ENCODE measurements around the gene CELF3. TPM values are rescaled to one million over a fixed set of nuclear protein-coding genes. Genes with fewer than 3 reads are reported as not detected.
"Not testable (repeated sequence)": the region's sequence is repeated elsewhere in the genome, so short reads cannot be mapped to it uniquely, and the experiment has no call there.

The CELF3 gene
- total and polyA plus RNA-seq, 2 experiments from 2014 or later, result 0.31 to 0.58 TPM

DNA sequence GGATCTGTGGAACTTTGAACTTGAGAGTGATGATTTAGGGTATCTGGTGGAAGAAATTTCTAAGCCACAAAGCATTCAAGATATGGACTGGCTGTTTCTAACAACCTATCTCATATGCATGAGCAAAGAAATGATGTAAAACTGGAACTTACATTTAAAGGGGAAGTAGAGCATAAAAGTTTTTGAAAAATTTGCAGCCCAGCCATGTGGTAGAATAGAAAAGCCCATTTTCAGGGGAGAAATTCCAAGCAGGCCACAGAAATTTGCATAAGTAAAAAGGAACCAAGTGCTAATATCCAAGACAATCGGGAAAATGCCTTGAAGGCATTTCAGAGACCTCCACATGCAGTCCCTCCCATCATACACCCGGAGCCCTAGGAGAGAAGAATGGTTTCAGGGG lies 20.4 kb upstream of the CELF3 start (continued):
- TF ChIP-seq, protein P1, sequence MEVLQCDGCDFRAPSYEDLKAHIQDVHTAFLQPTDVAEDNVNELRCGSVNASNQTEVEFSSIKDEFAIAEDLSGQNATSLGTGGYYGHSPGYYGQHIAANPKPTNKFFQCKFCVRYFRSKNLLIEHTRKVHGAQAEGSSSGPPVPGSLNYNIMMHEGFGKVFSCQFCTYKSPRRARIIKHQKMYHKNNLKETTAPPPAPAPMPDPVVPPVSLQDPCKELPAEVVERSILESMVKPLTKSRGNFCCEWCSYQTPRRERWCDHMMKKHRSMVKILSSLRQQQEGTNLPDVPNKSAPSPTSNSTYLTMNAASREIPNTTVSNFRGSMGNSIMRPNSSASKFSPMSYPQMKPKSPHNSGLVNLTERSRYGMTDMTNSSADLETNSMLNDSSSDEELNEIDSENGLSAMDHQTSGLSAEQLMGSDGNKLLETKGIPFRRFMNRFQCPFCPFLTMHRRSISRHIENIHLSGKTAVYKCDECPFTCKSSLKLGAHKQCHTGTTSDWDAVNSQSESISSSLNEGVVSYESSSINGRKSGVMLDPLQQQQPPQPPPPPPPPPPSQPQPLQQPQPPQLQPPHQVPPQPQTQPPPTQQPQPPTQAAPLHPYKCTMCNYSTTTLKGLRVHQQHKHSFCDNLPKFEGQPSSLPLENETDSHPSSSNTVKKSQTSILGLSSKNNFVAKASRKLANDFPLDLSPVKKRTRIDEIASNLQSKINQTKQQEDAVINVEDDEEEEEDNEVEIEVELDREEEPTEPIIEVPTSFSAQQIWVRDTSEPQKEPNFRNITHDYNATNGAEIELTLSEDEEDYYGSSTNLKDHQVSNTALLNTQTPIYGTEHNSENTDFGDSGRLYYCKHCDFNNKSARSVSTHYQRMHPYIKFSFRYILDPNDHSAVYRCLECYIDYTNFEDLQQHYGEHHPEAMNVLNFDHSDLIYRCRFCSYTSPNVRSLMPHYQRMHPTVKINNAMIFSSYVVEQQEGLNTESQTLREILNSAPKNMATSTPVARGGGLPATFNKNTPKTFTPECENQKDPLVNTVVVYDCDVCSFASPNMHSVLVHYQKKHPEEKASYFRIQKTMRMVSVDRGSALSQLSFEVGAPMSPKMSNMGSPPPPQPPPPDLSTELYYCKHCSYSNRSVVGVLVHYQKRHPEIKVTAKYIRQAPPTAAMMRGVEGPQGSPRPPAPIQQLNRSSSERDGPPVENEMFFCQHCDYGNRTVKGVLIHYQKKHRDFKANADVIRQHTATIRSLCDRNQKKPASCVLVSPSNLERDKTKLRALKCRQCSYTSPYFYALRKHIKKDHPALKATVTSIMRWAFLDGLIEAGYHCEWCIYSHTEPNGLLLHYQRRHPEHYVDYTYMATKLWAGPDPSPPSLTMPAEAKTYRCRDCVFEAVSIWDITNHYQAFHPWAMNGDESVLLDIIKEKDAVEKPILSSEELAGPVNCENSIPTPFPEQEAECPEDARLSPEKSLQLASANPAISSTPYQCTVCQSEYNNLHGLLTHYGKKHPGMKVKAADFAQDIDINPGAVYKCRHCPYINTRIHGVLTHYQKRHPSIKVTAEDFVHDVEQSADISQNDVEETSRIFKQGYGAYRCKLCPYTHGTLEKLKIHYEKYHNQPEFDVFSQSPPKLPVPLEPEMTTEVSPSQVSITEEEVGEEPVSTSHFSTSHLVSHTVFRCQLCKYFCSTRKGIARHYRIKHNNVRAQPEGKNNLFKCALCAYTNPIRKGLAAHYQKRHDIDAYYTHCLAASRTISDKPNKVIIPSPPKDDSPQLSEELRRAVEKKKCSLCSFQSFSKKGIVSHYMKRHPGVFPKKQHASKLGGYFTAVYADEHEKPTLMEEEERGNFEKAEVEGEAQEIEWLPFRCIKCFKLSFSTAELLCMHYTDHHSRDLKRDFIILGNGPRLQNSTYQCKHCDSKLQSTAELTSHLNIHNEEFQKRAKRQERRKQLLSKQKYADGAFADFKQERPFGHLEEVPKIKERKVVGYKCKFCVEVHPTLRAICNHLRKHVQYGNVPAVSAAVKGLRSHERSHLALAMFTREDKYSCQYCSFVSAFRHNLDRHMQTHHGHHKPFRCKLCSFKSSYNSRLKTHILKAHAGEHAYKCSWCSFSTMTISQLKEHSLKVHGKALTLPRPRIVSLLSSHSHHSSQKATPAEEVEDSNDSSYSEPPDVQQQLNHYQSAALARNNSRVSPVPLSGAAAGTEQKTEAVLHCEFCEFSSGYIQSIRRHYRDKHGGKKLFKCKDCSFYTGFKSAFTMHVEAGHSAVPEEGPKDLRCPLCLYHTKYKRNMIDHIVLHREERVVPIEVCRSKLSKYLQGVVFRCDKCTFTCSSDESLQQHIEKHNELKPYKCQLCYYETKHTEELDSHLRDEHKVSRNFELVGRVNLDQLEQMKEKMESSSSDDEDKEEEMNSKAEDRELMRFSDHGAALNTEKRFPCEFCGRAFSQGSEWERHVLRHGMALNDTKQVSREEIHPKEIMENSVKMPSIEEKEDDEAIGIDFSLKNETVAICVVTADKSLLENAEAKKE (CRISPR knock-in tag; IDR thresholded peaks at IDR 0.05), result no peak
- no peak for TF ChIP-seq EZH2 (IDR thresholded peaks at IDR 0.05; ENCODE audit: low read depth, unreplicated experiment)

DNA sequence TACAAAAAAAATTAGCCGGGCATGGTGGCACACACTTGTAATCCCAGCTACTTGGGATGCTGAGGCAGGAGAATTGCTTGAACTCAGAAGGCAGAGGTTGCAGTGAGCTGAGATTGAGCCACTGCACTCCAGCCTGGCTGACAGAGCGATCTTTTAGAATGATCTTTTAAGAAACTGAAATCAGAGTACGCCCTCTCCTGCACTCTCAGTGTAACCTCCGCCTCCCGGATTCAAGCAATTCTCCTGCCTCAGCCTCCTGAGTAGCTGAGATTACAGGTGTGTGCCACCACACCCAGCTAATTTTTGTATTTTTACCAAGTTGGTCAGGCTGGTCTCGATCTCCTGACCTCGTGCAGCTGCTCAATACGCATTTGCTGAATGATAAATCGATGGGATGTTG lies 17.4 kb upstream of the CELF3 start:
- peaks cover 11% of the 10 kb centered on the region for H3K4me1 Mint-ChIP-seq
- H3K36me3 ChIP-seq (ENCODE audit: insufficient read depth); H3K4me3 Mint-ChIP-seq; H3K27ac ChIP-seq (ENCODE audit: low read depth); H3F3A ChIP-seq (replicated peaks; ENCODE audit: low read depth); ATAC-seq; DNase-seq (ENCODE audit: low spot score); H4K20me1 ChIP-seq (replicated peaks; ENCODE audit: insufficient read depth); H3K4me1 ChIP-seq (ENCODE audit: insufficient read depth); H3K9me2 ChIP-seq (ENCODE audit: insufficient read depth); H3K4me3 ChIP-seq; H3K27me3 Mint-ChIP-seq (ENCODE audit: insufficient read depth, low read depth, poor library complexity); H2AFZ ChIP-seq; H3K79me2 ChIP-seq (replicated peaks; ENCODE audit: insufficient read depth); H3K27me3 ChIP-seq (ENCODE audit: insufficient read depth); H3K4me2 ChIP-seq; H3K27ac Mint-ChIP-seq: not testable (repeated sequence)
- H3K9me3 Mint-ChIP-seq, result peaks cover 25% of the 10 kb centered on the region
- H3K36me3 Mint-ChIP-seq (ENCODE audit: low read depth), result peaks cover 15% of the 10 kb centered on the region
- TF ChIP-seq, protein P2, sequence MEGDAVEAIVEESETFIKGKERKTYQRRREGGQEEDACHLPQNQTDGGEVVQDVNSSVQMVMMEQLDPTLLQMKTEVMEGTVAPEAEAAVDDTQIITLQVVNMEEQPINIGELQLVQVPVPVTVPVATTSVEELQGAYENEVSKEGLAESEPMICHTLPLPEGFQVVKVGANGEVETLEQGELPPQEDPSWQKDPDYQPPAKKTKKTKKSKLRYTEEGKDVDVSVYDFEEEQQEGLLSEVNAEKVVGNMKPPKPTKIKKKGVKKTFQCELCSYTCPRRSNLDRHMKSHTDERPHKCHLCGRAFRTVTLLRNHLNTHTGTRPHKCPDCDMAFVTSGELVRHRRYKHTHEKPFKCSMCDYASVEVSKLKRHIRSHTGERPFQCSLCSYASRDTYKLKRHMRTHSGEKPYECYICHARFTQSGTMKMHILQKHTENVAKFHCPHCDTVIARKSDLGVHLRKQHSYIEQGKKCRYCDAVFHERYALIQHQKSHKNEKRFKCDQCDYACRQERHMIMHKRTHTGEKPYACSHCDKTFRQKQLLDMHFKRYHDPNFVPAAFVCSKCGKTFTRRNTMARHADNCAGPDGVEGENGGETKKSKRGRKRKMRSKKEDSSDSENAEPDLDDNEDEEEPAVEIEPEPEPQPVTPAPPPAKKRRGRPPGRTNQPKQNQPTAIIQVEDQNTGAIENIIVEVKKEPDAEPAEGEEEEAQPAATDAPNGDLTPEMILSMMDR (conservative IDR thresholded peaks at IDR 0.05; ENCODE audit: low read depth in 2 of 2), result peak in 1 of 2 experiments; percentile 26; a peak in 1 of 4 replicates
